NCI-H524 (cell line): Measurements from ENCODE around the gene CD180.

ENCODE experiments used
- DNase-seq, 2 experiments: peaks; one replicate each; lab custom pipeline; 2025; lab: John Stamatoyannopoulos, UW

The CD180 gene

DNA sequence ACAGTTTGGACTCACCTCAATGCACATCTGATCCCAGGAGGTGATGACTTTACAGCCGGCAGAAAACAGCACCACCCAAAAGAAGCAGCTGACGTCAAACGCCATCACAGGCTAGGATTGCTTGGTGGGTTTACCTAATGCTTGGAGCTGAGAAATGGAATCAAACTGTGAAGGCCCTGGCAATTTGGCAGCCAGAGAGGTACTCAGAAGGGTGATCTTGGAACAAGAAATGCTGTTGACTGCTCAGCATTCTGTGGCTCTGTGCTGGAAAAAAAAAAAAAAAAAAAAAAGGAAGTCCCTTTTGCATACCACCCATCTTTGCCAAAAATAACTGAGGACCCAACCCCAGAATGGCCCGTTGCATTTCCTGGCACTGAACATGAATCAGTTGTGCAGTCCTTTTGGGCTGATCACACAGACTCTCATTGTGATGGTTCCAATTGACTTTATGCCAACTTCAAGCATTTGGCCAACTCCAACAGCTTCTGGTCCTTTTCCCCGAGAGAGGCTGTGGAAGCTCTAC, at the start of gene CD180:
Gene CD180, minus strand, starts transcription at position 263 of the 523 bp plus-strand sequence. Its CDS starts 158 bp downstream, at position 105.
- DNase-seq: no peak

DNA sequence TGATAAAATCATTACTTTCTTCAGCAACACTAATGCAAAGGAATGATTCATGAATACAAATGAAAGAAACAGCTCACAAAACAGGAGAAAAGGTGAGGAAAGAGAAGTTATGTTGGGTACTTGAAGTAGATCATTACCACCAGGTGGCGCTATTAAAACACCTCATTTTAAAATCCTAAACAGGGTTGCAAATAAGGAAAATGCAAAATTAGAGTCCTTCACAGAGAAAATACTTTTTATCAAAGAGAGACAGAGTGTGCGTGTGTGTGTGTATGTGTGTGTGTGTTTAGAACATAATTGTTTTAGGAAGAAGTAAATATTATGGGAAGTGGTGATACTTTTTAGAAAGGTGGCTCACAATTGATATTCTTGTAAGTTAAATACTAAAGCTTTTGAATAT, 49.5 kb upstream of the CD180 start:
- DNase-seq: peak; percentile 28 to 48

DNA sequence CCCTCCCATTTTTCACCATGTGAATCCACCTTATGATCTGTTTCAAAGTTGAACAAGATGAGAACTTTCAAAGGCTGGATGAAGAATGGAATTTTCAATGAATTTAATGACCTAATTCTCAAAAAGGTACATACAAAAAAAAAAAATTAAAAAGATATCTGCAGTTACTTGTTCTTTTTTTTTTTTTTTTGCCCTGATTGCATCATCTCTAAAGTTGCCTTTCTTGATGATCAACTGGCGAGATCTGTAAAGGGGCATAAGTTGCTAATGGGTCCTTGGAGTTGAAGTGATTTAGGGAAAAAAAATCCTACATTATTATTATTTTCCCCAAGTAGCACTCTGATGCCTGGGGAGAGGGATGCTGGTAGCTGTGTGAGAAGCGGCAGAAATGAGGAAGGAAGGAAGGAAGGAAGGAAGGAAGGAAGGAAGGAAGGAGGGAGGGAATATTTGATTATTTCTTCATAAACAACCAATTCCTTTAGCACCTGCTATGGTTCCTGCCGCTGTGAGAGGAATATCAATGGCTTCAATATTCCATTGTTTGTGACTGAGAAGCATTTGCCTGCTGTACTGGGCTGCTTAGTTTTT, 48.8 kb upstream of the CD180 start:
- DNase-seq: no peak

DNA sequence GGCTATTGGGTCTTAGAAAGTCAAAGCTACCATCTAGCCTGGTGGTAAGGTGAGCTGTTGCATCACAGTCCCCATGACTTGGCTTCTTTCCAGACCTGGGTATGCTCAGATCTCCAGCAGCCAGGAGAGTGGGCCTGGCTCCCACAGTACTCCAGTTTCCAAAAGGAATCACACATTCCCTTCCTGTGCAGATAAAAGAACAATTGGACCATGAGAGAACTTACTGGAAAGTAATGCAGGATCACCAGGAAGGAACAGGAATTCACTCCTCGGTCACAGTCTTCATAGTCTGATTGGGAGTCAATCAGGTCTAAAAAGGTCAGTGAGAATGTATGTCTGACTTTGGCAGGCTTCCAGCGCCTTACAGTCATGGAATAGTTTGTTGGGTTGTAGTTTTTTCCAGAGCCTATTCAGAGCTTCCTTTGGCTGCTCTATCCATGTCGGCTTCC, 47.8 kb upstream of the CD180 start:
- no peak for DNase-seq

DNA sequence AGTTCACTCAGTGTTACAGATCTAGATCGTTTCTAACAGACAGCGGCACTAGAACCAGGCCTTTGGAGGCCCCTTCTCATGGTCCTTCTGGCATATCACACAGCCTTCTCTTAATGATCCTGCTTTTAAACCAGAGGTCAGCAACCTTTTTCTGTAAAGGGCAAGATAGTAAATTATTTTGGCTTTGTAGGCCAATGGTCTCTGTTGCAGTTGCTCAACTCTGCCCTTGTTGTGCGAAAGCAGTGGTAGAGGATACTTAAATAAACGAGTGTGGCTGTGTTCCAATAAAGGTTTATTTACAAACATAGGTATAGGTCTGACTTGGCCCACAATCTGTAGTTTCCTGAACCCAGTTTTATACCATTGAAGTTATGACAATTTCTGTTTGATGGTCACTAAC, 47.3 kb upstream of the CD180 start:
- DNase-seq: no peak

DNA sequence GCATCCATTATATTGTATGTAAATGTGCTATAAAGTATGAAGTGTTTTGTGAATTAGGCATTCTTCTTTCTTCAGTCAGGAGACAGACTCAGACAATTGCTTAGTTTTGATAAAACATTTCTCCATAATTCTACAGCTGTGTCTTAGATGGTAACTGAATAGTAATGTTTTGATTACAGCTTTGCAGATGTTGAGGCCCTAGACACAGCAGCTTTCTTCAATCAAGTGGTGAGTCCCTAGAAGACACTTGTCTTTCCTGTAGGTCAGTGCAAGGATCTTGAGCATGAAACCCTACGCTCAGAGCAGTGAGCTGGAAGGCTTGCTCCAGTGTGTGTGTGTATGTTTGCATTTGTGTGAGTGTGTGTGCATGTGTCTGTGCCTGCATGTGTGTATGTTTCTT, 46.8 kb upstream of the CD180 start:
- no peak for DNase-seq

DNA sequence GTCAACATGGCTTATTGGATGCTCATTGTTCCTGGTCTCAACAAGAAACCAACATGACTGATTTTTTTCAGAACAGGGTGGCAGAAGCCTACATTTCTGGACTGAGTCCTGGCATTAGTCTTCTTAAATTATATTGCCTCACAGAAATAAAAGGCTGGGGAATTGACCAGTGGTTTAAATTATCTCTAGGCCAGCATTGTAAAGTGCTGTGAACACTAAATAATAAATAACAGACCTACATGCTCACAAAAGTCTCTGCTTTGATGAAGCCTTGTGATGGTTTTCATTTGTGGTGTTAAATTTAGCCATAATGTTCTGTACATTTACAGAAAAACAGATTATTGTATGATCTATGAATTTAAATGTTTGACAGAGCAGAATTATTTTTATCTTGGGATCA, 44.7 kb upstream of the CD180 start:
- no peak for DNase-seq

DNA sequence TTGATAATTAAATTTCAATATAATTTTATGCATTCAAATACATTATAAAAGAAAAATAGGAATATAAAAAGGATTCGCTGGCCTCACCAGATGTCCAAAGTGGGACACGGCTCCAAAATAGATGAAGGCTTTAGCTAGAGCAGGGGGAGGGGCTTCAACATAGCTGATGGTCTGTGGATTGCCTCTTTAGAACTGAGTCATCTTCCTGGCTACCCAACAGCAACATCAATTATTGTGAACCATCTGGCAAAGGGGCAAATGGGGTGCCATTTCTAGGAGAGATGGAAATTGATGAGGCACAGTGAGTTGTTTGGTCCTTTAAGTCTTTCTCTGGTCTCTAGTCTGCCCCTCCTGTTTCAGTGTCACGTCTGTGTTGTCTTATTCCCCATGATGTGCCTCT, 44.2 kb upstream of the CD180 start:
- peak in 1 of 2 experiments; percentile 13 for DNase-seq

DNA sequence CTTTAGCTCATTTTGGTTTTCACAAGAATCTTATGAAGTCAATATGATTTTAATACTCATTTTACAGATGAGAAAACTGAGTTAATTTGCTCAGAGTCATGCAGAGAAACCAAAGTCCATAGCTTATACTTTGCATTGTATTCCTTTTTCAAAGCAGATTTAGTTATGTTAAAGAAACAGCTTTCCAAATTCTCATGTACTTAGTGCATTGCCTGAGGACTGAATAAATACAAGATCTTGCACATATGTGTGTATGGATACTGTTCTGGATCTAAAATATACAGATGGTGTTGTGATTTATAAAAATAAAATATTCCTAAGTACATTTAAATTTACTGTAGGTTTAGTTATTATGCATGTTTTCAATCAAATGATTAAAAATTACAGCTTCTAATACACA, 43.5 kb upstream of the CD180 start:
- DNase-seq: no peak

DNA sequence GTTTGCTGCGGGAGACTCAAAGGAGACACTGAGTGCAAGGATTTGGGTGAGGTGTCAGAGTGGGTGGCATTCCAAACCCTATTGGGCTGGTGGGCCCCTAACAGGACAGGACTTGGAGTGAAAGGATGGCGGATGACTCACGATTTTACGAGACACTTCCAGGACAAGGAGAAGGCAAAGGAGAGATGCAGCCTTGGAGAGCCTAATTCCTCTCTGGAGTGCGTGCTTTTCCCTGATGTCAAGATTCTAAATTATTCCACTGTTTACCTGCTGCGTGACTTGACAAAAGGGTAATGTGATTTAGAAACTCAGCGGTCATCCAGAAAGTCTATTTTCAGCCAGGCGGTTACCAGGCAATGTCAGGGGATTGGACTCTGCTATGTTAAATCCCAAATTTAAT, 41.6 kb upstream of the CD180 start:
- DNase-seq: no peak

DNA sequence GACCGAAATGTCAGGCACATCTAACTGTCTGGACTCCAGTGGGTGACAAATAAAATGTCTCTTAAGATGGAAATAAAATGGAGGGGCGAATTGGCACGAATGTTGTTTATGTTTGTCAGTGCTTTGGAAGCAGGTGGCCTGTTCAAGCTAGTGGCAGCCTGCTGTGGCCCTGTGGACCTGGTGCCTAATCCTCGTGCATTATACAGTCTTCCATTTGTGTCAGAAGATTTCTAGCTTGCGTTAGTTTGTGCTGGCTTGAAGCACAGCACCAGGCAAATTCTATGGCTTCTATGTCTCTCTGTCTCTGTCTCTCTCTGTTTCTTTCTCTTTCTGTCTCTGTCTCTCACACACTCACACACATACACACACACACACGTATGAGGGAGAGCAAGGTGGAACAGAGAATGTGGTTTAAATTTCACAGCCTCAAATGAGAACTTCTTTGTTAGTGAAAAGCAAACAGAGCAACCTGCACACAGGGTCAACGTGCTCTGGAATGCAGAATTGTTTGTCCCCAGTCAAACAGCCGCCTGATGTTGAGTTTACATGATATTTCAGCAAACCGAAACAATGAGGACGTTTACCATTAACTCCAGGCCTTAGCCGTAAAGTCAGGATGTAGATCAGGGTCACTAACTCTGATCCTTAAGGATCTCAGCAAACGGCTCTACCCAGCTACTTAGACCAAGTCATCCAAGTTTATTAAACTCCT, 39.0 kb upstream of the CD180 start:
- DNase-seq: no peak

DNA sequence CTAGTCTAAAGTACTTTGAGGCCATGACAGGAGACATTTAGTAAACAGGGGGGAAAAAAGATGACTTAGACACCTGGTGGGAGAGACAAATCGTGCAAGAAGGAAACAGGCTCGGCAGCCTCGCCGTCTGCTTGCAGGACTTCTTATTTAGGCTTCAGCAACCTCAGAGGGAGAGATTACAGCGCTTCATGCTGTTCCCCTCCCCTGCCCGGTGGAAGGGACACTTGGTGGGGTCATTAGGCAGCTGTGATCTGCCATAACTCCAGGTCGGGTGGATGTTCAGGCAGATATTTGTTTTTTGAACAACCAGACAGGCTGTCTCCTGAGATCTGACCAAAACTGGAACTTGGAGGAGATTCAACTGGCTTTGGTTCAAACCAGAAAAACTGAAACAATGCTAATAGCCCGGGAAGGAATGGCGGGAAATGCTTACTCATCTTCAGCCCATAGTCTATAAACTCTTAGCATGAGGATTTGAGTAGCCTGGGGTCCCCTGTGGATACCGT, 38.1 kb upstream of the CD180 start:
- DNase-seq: no peak

DNA sequence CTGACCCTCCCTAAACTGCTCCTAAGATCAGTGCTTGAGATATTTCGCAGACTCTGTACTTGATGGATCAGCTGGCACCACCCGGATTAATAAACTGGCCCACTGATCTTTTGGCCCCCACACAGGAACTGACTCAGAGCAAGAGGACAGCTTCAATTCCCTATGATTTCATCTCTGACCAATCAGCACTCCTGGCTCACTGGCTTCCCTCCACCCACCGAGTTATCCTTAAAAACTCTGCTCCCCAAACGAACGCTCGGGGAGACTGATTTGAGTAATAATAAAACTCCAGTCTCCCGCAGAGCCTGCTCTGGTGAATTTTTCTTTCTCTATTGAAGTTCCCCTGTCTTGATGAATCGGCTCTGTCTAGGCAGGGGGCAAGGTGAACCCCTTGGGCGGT, 36.5 kb upstream of the CD180 start:
- DNase-seq: no peak

DNA sequence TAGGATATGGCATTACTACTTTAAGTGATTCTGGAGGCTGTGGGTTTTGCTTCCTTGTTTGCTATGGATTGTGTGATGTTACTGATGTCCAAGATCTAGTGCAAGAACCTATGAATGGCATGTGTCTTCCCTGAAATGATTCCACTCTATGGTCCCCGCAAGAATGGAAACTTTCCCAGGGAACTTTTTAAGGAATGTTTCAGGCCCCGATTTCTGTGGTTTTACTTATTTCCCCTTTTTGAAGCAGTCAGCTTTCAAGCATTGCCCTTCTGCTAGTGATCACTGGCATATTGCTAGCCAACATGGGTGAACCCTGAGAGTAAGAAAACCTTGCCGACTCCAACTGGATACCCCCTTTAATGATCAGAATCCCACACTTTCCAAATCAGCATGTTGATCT, 26.6 kb upstream of the CD180 start:
- DNase-seq: no peak

DNA sequence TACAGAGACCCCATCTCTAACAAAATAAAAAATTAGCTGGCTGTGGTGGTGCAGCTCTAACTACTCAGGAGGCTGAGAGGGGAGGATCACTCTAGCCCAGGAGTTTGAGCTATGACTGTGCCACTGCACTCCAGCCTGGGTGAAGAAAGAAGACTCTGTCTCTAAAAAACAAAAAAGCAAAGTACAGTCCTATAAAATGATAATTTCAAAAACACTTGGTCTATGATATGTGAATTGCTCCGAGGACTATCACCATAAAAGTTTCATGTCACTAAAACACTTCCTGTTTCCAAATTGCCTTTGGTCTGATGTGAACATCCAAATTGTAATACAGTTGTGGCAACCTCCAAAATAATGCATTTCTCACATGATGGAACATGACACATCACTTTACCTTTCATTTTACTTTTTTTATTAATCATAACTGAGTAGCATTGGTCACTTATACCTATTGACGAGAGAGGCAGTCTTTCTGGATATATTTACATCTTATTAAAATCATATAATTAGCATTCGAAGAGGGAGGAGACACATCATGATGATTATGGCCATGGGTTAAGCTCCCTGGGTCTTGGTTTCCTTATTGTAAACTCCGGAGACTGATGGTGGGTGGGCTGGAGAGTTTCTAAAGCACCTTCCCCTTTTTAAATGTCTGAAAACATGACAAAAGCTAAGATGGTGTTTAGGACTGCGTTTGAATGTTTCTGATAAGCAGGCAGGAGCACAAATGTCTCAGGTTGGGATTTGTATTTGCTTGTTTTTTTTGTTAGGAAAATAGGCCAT, 25.8 kb upstream of the CD180 start:
- no peak for DNase-seq

DNA sequence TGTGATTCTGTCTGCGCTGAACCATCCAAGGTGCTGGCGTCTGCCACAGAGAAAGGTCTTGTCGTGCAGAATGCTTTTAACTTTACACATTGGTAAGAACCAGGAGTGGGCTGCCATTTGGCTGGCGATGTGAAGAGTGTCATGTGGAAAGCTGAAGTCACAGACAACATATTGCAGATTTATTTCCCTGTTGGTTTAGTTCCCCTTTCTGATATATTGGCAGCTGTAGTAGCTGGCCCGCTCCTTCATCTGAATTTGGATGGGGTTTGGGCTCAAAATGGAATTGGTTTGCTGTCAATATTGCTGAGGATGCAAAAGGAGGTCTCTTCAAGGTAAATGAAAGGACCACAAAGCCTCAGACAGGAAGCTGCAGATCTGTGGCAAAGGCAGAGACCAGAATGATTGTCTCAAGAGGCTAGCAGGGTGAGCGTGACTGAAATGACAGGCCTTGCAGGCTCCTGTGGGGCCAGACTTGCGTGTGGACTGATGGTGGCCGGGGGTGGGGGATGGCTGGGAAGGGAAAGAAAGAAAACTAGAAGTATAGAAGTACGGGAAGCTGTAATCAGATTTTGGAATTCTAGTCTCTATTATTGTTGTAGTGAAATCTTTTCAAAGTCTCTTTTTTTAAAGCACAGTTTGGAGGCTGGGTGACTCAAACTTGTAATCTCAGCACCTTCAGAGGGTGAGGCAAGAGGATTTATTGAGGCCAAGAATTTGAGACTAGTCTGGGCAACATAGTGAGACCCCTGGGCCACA, 25.1 kb upstream of the CD180 start:
- DNase-seq: no peak

DNA sequence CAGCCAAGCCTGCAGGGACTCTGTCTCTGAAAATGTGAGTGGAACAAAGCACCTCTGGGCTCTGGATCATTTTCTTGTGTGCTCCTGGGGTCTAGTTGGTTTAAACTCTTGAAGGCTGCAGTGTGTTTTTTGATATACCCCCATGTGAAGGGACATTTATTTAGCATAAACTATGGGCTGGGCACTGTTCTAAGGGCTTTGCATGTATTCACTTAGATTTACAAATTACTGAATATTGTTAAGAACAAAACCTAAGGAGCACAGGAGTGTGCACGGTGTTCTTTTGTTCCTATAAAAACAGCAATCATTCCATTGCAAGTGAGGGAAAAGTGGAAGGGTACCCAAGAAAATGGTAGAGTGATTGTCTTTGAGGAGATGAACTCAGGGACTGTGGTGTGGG, 20.0 kb upstream of the CD180 start:
- DNase-seq: no peak

DNA sequence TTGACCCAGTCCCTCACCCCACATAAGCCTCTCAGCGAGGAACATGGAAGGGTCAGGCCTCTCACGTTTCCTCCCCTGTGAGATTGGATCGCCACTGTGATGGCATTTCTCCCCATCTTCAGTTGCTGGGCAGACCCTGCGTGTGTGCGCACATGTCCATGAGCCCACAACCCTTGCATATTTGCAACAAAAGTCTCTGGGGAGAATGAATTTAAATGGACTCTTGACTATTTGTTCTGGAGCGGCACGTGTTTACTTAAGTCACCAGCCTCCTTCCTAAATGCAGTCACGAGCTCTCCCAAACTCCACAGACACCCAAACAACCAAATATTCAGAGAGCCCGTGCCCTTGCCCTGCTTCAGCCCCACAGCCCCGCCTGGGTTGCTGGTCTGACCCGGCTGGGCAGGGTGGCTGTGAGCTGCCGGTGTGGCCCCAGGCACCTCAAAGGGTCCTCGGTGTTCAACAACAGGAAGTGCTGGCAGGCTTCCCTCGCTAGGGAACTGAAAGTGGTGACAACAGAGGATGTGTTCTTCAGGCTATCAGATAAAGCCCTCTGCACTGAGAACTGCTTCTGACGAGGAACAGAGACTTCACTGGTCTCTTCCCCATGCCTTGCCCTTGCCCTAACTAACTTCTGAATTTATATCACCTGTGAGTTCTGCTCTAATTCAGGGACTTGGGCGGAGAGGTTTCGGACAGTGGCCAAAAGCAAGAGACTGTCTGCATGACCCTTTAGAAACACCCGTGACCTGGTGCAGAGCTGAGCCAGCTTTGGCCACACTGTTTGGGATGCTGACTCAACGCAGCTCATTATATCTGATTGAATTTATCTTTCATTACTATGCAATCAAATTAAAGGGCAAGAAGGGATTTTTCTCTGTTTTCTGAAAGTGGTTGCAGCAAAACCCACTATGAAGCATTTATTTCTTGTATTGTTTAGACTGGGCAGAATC, 19.2 kb upstream of the CD180 start:
- no peak for DNase-seq

DNA sequence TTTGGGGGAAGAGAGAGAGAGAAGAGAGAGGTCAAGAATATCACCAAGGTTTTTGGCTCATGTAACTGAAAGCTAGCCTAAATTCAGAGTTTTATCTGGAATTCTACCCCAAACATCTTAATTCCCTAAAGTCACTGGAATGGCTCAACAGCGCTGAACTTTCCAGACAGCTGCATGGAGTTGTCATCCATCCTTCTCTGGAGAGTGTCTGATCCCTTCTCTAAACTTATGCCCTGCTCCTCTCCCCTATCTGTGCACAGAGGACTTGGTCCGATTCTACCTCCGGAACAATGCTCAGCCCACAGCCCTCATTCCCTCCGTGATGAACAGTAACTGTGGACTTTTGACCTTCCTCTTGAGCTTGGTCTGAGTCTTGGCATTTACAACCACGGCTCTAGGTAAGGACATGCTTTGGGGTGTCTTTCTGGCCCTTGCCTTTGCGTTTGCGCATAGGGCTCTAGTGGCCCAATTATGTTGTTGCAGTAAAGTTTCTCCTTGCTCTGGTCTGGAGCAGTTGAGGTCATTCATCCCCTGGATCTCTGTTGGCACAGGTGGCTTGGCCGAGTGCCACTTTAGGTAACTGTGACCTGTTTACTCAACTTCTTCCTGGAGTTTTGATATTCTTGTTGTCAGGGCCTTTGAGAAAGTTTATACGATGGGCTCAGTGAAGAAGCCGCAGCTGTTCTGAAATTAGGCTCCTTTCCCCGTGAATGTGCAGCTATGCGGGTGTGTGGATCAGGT, 18.3 kb upstream of the CD180 start:
- DNase-seq: no peak

DNA sequence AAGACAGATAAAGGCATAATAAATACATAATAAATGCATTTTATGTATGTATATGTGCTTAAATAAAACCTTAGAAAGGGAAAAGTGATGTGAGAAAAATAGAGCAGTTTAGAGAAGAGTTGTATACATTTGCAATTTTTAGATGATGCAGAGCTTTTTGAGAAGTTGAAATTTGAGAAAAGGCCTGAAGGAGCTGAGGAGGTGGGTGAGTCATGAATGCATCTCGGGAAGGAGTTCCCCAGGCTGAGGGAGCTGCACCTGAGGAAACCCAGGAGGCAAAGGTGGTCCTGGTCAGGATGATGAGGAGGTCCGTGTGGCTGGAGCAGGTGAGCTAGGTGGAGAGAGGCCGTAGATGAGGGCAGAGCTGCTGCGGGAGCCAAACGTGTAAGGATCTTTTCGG, 17.4 kb upstream of the CD180 start:
- DNase-seq: no peak
